GM12875 (cell line): ENCODE measurements around the gene ZNF236.

ENCODE experiments used
- H3K4me3 ChIP-seq: one replicate; pipeline ENCODE4 v1.5.1; 2011; ENCODE audit warnings: low read depth, low read length, control low read depth
- CTCF ChIP-seq: IDR thresholded peaks from 2 replicates; pipeline ENCODE4 v1.5.1; 2011; ENCODE audit warnings: low read depth, mild to moderate bottlenecking, control low read depth, inconsistent platforms, low read length, moderate library complexity, borderline replicate concordance; ENCODE audit not compliant: insufficient read depth

Gene ZNF236

GRCh38 chr18:76983613-76984051, 161.3 kb downstream of the ZNF236 start:
- no peak for TF ChIP-seq CTCF
- H3K4me3 ChIP-seq = no peak overlapping the region

- TF ChIP-seq CTCF = no peak
- H3K4me3 ChIP-seq = no peak overlapping the region
Measured at GRCh38 chr18:76984193-76985155, 162.1 kb downstream of the ZNF236 start.

GRCh38 chr18:76985156-76985950, 163.0 kb downstream of the ZNF236 start:
- TF ChIP-seq CTCF = no peak

GRCh38 chr18:76985951-76986236, 163.5 kb downstream of the ZNF236 start:
- no peak for TF ChIP-seq CTCF
- H3K4me3 ChIP-seq = no peak overlapping the region

More at GRCh38 chr18:76985156-76985950, 163.0 kb downstream of the ZNF236 start:
- no peak overlapping the region for H3K4me3 ChIP-seq

GRCh38 chr18:76986406-76986805, 164.0 kb downstream of the ZNF236 start:
- TF ChIP-seq CTCF = no peak
- H3K4me3 ChIP-seq = no peak overlapping the region

- TF ChIP-seq CTCF = no peak
- no peak overlapping the region for H3K4me3 ChIP-seq
Measured at GRCh38 chr18:76988031-76988826, 165.9 kb downstream of the ZNF236 start.
